HG03354 (cell line): Measurements from ENCODE around the gene MACROD2.

Source experiments
- ATAC-seq: cut with Tn5 transposase; IDR thresholded peaks from one replicate; pipeline ENCODE4 v1.9.1; 2021; ENCODE audit warnings: mild to moderate bottlenecking; ENCODE audit not compliant: unreplicated experiment, poor library complexity, severe bottlenecking

The MACROD2 gene

DNA sequence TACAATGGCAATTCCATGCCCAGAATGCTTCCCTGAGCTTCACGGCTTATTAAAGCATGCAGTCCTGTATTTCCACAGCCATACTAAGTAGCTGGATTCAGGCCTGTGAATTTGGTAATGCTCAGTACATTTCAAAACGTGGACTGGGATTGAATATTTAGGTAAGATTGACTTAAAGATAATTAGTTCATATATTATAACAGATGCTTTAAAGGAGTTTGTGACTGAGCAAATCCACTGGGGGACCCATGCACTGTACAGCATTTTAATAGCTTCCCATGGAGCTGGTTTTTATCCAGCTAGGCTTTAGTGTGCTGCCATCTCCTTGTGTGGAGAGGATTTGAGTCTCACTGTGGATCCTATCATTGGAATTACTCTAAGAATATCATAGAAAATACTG, 763.0 kb downstream of the MACROD2 start:
- ATAC-seq: no peak

DNA sequence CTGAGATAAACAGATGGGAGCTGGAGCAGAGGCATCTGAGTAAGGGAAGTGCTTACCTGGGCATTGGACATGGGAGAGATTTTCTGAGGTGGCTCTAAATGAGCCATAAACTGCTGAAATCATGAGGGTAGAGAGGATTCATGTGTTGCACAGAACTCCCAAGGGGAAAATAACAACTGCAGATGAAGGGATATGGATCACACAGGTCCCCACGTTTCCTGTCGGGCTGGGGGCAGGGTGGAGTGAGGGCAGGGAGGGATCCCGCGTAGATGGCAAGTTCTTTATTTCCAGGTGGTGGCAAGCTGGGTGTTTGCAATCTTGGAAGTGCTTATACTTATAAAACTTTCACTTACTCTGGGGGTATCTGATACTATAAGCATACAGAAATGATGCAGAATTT, 764.7 kb downstream of the MACROD2 start:
- ATAC-seq: no peak

DNA sequence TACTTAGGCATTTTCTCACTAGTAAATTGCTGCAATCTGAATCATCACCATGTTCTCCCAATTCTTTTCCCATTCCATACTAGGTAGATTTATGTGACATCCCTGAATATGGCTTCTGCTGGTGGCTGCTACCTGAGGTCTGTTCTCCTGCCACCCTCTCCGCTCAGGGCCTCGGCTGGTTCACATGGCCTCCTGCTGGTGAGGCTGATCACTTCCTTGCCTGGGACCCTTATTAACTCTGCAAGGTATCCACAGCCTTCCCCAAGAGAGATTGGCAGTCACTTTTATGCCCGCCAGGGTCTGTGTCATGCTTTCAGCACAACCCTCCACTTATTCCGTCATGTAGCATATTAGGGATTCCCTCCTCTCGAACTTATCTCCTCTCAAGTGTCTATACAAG, 766.6 kb downstream of the MACROD2 start:
- ATAC-seq: no peak

DNA sequence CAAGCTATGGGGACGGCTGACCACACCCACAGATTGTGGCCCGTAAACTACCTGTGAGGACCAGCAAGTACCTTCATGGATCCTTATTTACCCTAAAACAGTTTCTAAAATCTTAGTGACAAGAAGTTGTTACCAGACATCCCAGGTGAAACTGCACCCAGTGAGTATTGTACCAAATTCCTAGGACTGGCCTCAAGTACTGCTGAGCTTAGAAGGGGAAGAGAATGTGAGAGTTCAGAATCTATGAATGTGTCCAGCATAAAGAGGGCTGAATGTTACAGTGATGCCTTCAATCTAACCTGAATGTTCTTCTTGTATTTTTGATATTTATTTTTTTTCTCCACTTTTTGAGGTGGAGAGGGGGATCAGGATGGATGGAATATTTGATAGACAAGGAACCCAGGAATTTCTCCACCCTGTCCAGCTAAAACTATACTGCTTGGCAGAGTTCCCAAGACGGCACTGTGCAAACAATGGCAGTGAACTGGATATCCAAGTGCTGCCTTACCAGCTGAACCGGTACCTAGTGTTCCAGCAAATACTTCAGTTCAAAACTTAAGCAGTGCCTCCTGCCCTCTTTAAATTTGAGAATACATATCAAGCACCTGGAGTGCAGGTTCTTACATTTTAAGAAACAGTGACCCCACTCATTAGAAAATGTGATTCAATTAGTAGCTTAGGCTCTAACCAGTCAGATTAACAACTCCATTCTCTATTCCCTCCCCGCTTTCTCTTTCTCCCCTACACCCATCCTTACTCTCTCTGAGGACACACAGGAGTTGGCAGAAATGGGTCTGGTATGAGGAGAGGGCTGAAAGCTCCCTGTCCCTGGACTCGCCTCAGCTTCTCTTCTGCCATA, 769.4 kb downstream of the MACROD2 start:
- no peak for ATAC-seq

GRCh38 chr20:14765370-14765701, 770.0 kb downstream of the MACROD2 start:
- no peak for ATAC-seq

DNA sequence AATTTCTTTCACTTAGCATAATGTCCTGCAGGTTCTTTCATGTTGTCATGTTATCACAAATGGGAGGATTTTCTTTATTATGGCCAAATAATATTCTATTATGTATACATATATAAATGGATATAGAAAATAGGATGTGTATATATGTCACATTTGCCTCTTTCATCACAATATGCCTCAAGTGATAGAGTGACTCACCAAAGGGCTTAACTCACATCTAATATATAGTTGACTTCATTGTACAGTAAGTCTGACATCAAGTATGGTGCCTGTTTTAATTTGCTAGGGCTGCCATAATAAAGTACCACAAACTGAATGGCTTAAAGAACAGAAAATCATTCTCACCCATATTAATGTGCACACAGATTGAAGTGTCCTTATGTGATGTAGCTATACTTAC, 778.2 kb downstream of the MACROD2 start:
- ATAC-seq: no peak

DNA sequence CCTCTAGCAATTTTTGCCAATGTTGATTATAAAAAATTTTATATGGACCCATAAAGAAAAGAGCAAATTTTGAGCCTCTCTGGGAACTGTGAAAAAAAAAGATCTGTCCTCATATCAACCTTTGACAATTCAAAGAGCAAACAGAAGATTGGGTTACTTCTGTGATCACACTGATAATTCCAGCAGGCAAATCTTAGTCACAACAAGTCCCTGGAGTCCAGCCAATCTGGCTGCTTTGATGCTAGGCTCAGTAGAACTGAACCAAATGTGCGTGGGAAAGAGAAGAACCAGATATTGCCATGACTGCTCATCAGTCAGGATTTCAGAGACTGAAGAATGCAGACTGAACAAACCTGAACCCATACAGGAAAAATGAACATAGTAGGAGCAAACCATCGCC, 780.5 kb downstream of the MACROD2 start:
- ATAC-seq: no peak

DNA sequence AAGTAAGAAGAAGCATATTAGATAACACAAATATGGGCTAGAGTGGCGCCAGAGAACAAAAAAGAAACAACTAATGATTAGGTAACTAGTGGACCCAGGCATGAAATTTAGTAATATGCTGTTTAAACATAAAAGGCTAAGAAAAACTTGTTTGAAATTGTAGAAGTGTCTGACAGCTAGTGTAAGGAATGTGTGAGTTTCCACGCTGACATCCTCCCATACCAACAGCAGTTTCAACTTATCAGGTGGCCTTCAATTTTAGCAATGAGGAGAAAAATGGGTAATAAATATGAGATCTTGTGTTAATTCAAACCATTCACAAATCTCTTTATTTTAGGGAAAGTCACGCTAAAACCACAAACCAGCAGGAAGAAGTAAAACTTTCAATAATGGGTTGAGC, 782.3 kb downstream of the MACROD2 start:
- no peak for ATAC-seq

- no peak for ATAC-seq
Measured at GRCh38 chr20:14778096-14778495, 782.8 kb downstream of the MACROD2 start.

DNA sequence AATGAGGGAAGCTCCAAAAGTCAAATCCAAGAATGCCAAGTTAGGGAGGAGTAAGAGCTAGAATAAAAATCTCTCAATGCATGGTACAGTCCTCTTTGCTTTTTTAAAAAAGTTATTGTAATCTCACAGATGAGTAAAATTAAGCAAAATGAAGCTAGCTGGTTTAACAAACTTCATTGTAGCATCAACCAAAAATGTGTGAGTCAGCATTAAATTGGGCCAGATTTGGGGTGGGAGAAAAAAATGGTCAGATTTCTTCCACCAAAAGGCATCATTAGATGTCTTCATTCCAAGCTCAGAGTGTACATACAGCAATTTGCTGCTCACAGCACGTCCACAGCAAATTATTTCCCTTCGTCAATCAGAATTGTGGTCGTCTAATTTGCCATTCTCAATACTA, 783.6 kb downstream of the MACROD2 start:
- no peak for ATAC-seq

- no peak for ATAC-seq
Measured at GRCh38 chr20:14780508-14780907, 785.2 kb downstream of the MACROD2 start.

- ATAC-seq: no peak
Measured at GRCh38 chr20:14782731-14783130, 787.4 kb downstream of the MACROD2 start.

- no peak for ATAC-seq
Measured at GRCh38 chr20:14783766-14784165, 788.5 kb downstream of the MACROD2 start.

- no peak for ATAC-seq
Measured at GRCh38 chr20:14785065-14785743, 789.9 kb downstream of the MACROD2 start.

DNA sequence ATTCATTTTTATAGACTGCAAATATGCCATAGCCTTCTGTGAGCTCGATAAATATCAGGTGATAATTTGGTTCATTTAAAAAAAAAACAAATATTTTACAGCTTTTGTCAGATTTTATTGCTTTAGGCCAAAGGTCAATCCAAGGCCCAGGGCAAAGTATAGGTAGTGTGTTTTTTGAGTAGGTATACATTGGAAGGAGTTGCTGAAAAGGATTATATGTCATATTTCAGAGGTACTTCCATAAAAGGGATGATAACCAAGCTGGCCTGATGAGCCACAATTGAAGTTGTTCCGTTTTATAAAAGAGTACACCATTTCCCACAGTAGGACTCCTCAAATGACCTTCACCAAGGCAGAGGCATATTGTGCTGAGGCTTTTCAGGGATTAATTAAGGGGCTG, 794.9 kb downstream of the MACROD2 start:
- ATAC-seq: no peak

GRCh38 chr20:14790771-14791620, 795.7 kb downstream of the MACROD2 start:
- no peak for ATAC-seq

DNA sequence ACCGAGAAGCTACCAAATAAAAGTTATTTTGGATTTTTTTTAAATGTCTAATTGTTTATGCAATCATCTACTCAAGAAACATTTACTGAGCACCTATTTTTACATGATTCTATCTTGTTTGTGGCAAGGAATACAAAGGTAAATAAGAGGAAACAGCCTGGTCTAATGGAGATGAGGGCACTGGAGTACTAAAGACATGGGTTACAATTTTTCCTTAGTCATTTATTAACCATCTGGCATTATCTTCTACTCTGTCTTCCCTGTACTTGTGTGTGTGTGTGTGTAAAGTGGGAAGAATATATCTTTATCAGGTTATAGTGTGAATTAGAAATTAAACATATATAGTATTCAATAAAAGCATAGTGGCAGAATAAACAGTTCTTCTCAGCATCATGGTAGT, 797.6 kb downstream of the MACROD2 start:
- no peak for ATAC-seq

GRCh38 chr20:14799545-14800216, 804.4 kb downstream of the MACROD2 start:
- no peak for ATAC-seq

DNA sequence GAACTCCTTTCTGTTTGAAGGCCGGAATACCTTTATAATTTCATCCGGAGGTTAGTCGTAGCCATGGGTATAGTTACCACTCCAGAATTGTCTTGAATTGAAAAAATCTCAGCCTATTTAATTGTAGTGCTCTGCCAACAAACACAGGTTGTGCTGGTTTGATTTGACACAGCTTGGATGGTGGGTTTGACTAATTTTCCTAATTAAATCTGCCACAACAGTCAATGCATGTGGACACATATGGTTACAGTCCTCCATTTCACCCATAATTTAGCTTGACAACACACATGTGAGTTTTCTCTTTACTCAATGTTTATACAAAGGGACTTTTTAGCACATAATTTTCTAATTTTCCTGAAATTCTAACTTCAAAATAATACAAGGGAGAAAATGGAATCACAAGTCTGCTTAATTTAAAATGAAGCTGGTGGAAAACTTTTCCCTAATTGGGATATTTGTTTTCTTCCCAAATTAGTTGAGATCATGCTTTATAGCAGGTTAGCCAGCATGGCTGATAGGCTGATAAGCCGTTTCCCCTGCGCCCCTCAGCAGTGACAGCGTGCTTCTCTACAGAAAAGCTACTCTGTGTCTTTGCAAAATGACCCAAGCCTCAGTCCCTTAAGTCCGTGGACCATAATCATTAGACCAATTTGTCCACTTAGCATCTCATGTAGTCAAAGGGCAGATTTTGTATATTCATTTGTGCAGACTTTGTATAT, 805.5 kb downstream of the MACROD2 start:
- no peak for ATAC-seq
